Measurements from ENCODE around the gene HSPB6.
A peak's percentile ranks its signal among the peaks of the same experiment; 100 is the strongest.

HSPB6 gene

GRCh38 chr19:35746531-35746930 is 10.3 kb downstream of the HSPB6 start:
- no peak for DNase-seq (ENCODE audit: low read depth in 1 of 2, low spot score in 1 of 2)

- no peak for DNase-seq (ENCODE audit: low read depth in 1 of 2, low spot score in 1 of 2)
Observed at GRCh38 chr19:35746087-35746462, 10.8 kb downstream of the HSPB6 start.

GRCh38 chr19:35745328-35746086 is 11.3 kb downstream of the HSPB6 start, which contains the start of the genes PSENEN and U2AF1L4:
TSS of gene PSENEN (plus strand) at chr19:35745651. CDS start at chr19:35745931, 280 bp downstream.
TSS of gene U2AF1L4 (minus strand) at chr19:35745418. CDS start at chr19:35745391, 27 bp downstream.
- DNase-seq (ENCODE audit: low read depth in 1 of 2, low spot score in 1 of 2), result peak; percentile 89 to 94

- DNase-seq (ENCODE audit: low read depth in 1 of 2, low spot score in 1 of 2), result peak; percentile 77 to 87
Observed at GRCh38 chr19:35744430-35745327, 12.2 kb downstream of the HSPB6 start.

- DNase-seq (ENCODE audit: low read depth in 1 of 2, low spot score in 1 of 2), result no peak
Observed at GRCh38 chr19:35743640-35744429, 13.0 kb downstream of the HSPB6 start.

GRCh38 chr19:35742121-35742724 is 14.6 kb downstream of the HSPB6 start, which contains the start of gene IGFLR1:
TSS of gene IGFLR1 (minus strand) at chr19:35742452. CDS start at chr19:35741180, 1,272 bp downstream.
- peak in 1 of 2 donors; percentile 28 for DNase-seq (ENCODE audit: low read depth in 1 of 2, low spot score in 1 of 2)

GRCh38 chr19:35741203-35741515 is 15.7 kb downstream of the HSPB6 start:
- DNase-seq (ENCODE audit: low read depth in 1 of 2, low spot score in 1 of 2), result no peak

GRCh38 chr19:35740423-35741202 is 16.2 kb downstream of the HSPB6 start:
- DNase-seq (ENCODE audit: low read depth in 1 of 2, low spot score in 1 of 2), result peak; percentile 88

GRCh38 chr19:35740108-35740422 is 16.8 kb downstream of the HSPB6 start:
- DNase-seq (ENCODE audit: low read depth in 1 of 2, low spot score in 1 of 2), result no peak

GRCh38 chr19:35739275-35740107 is 17.3 kb downstream of the HSPB6 start:
- no peak for DNase-seq (ENCODE audit: low read depth in 1 of 2, low spot score in 1 of 2)

GRCh38 chr19:35738887-35739229 is 18.0 kb downstream of the HSPB6 start:
- no peak for DNase-seq (ENCODE audit: low read depth in 1 of 2, low spot score in 1 of 2)

GRCh38 chr19:35738021-35738886 is 18.6 kb downstream of the HSPB6 start:
- no peak for DNase-seq (ENCODE audit: low read depth in 1 of 2, low spot score in 1 of 2)

GRCh38 chr19:35736913-35737886 is 19.6 kb downstream of the HSPB6 start:
- no peak for DNase-seq (ENCODE audit: low read depth in 1 of 2, low spot score in 1 of 2)

- DNase-seq (ENCODE audit: low read depth in 1 of 2, low spot score in 1 of 2), result no peak
Observed at GRCh38 chr19:35734889-35735288, 21.9 kb downstream of the HSPB6 start.

- DNase-seq (ENCODE audit: low read depth in 1 of 2, low spot score in 1 of 2), result no peak
Observed at GRCh38 chr19:35734273-35734672, 22.6 kb downstream of the HSPB6 start.

GRCh38 chr19:35733180-35734125 is 23.4 kb downstream of the HSPB6 start:
- DNase-seq (ENCODE audit: low read depth in 1 of 2, low spot score in 1 of 2), result no peak

Data from stimulated activated CD4-positive, alpha-beta T cell treated with anti-CD3 and anti-CD28 coated beads, Interleukin-15, amount 100 ng/mL, for 1 hour (primary cell).